Hepatocyte (in vitro differentiated cells): ENCODE measurements around the gene FHL1. TPM values are rescaled to one million over a fixed set of nuclear protein-coding genes. Genes with fewer than 3 reads are reported as not detected.

Experiments
- DNase-seq: peaks from one replicate; pipeline ENCODE4 v3.0.0-alpha.2; 2016; ENCODE audit warnings: low spot score
- H2AFZ ChIP-seq: fragments of 200-600 bp; sonication (generic); 2 replicates; pipeline ENCODE4 v1.6.0; 2016; ENCODE audit warnings: antibody characterized with exemption, mild to moderate bottlenecking
- H3K27ac ChIP-seq: fragments of 200-600 bp; sonication (generic); 2 replicates; pipeline ENCODE4 v1.5.1; 2016; ENCODE audit warnings: mild to moderate bottlenecking
- H3K27me3 ChIP-seq: fragments of 200-600 bp; sonication (generic); 2 replicates; pipeline ENCODE4 v1.6.1; 2016
- H3K36me3 ChIP-seq: fragments of 200-600 bp; sonication (generic); replicated peaks from 2 replicates; pipeline ENCODE4 v1.5.1; 2016; ENCODE audit warnings: low read depth; ENCODE audit not compliant: insufficient read depth
- H3K4me1 ChIP-seq: fragments of 200-600 bp; sonication (generic); 2 replicates; pipeline ENCODE4 v1.5.1; 2016; ENCODE audit warnings: mild to moderate bottlenecking, moderate library complexity; ENCODE audit not compliant: insufficient read depth
- H3K4me2 ChIP-seq: fragments of 200-600 bp; sonication (generic); 2 replicates; pipeline ENCODE4 v1.6.0; 2016
- H3K4me3 ChIP-seq: fragments of 200-600 bp; sonication (generic); 2 replicates; pipeline ENCODE4 v1.5.1; 2016; ENCODE audit warnings: mild to moderate bottlenecking
- H3K79me2 ChIP-seq: fragments of 200-600 bp; sonication (generic); 2 replicates; pipeline ENCODE4 v1.6.0; 2017; ENCODE audit warnings: mild to moderate bottlenecking
- H3K9me2 ChIP-seq: fragments of 200-600 bp; sonication (generic); replicated peaks from 2 replicates; pipeline ENCODE4 v1.6.0; 2017; ENCODE audit warnings: mild to moderate bottlenecking; ENCODE audit not compliant: insufficient read depth
- H3K9me3 ChIP-seq: fragments of 200-600 bp; sonication (generic); 2 replicates; pipeline ENCODE4 v1.5.1; 2016; ENCODE audit warnings: low read depth, mild to moderate bottlenecking
- H4K20me1 ChIP-seq: fragments of 200-600 bp; sonication (generic); 2 replicates; pipeline ENCODE4 v1.6.0; 2016; ENCODE audit warnings: mild to moderate bottlenecking; ENCODE audit not compliant: insufficient read depth, poor library complexity, severe bottlenecking
- CTCF ChIP-seq: fragments of 200-600 bp; sonication (generic); IDR thresholded peaks from 2 replicates; pipeline ENCODE4 v1.5.1; 2016; ENCODE audit warnings: antibody characterized with exemption, mild to moderate bottlenecking; ENCODE audit not compliant: poor library complexity
- EZH2 ChIP-seq: fragments of 200-600 bp; sonication (generic); IDR thresholded peaks from 2 replicates; pipeline ENCODE4 v1.6.1; 2016; ENCODE audit warnings: antibody characterized with exemption, mild to moderate bottlenecking, borderline replicate concordance
- EZH2phosphoT487 ChIP-seq: fragments of 200-600 bp; sonication (generic); IDR thresholded peaks from one replicate; pipeline ENCODE4 v1.6.1; 2018; ENCODE audit warnings: antibody characterized with exemption, mild to moderate bottlenecking, low read depth, moderate library complexity; ENCODE audit not compliant: unreplicated experiment, severe bottlenecking
- WGBS: methylation state at CpG from one replicate; pipeline ENCODE4 v1.1.6; 2016; ENCODE audit warnings: low lambda C conversion rate; ENCODE audit errors: missing lambda C conversion rate; 5-methylcytosine and 5-hydroxymethylcytosine counted together
- polyA plus RNA-seq: library from polyadenylated mRNA; unstranded; fragments of >200 nt; fragmentation: Nextera tagmentation; extraction: Ambion mirVana; gene quantifications from 2 replicates; pipeline ENCODE4 v1.2.1, GENCODE V29; 2016
- total RNA-seq: library from RNA; depleted of rRNA; stranded (reverse); fragments of >200 nt; gene quantifications from 2 replicates; pipeline ENCODE4 v1.2.3, GENCODE V29; 2014

Gene FHL1
- total and polyA plus RNA-seq, 2 experiments from 2014 or later: 31.5 to 40.0 TPM

DNA sequence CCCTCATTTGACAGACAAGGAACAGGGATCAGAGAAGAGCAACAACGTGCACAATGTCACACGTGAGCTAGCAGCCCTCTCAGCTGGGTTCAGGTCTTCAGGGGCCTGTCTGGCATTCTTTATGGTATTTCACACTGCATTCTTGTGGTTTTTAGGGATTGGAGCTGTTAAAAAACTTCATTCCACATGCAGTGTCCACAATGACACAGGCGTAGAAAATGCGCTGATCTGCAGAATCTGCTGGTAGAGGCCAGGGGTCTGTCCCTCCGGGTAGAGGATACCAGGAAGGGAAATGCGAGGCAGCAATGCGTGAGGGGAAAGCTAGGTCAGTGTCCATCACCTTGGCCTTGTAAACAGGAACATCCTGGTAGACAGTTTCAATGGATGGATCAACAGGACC is 67.2 kb downstream of the FHL1 start:
- no peaks in the 10 kb centered on the region for H3K4me1 ChIP-seq
- no peak overlapping the region for H2AFZ ChIP-seq
- 54% methylated on average over 7 of the region's 7 CpGs for WGBS
- TF ChIP-seq EZH2phosphoT487: no peak
- no peak overlapping the region for H3K4me2 ChIP-seq
- H3K79me2 ChIP-seq: no peaks in the 10 kb centered on the region
- H3K9me3 ChIP-seq: no peaks in the 10 kb centered on the region
- peak overlapping the region; percentile 48 for H3K27ac ChIP-seq
- H3K36me3 ChIP-seq: no peaks in the 10 kb centered on the region
- no peaks in the 10 kb centered on the region for H4K20me1 ChIP-seq
- H3K27me3 ChIP-seq: no peaks in the 10 kb centered on the region
- DNase-seq: peak; percentile 19
- H3K9me2 ChIP-seq: no peaks in the 10 kb centered on the region
- no peak overlapping the region for H3K4me3 ChIP-seq

DNA sequence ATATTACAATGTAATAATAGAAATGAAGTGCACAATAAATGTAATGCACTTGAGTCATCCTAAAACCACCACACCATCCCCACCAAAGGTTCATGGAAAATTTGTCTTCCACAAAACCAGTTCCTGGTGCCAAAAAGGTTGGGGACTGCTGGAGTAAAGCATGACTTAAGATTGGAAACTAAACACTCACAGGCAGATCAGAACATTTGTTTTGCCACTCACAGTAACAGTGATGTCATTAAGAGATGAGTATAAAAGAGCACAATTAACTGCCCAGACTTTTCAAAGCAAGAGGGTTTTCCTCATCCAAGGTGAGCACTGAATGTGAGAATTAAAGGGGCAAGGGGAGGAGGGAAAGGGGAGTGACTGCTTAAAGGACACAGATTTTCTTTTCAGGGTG is 68.2 kb downstream of the FHL1 start:
- H4K20me1 ChIP-seq: no peaks in the 10 kb centered on the region
- no peaks in the 10 kb centered on the region for H3K36me3 ChIP-seq
- no peak overlapping the region for H3K4me3 ChIP-seq
- H3K4me2 ChIP-seq: no peak overlapping the region
- TF ChIP-seq EZH2phosphoT487 (no peak), EZH2 (no peak), CTCF (no peak)
- no peaks in the 10 kb centered on the region for H3K27me3 ChIP-seq
- DNase-seq: no peak
- no peak overlapping the region for H3K27ac ChIP-seq
- no peak overlapping the region for H2AFZ ChIP-seq
- no peaks in the 10 kb centered on the region for H3K4me1 ChIP-seq
- no peaks in the 10 kb centered on the region for H3K9me3 ChIP-seq
- H3K79me2 ChIP-seq: no peaks in the 10 kb centered on the region
- no peaks in the 10 kb centered on the region for H3K9me2 ChIP-seq

DNA sequence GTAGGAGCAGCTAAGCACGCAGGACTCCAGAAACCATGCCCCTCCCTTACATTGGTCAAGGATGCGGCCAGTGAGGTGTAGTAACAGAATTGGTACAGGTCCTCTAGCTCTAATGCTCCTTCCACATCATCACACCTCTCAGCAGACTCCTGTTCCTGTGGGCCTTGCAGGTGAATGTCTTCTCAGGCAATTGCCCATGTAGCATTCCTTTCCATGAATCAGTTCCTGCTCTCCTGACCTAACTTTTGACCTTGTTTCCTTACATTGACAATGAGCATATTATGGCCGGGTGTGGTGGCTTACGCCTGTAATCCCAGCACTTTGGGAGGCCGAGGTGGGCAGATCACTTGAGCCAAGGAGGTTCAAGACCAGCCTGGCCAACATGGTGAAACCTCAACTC is 72.6 kb downstream of the FHL1 start:
- DNase-seq: no peak
- Histone ChIP-seq H3K79me2 (no peaks in the 10 kb centered on the region), H3K4me3 (no peak overlapping the region), H3K27ac (no peak overlapping the region), H3K36me3 (no peaks in the 10 kb centered on the region), H2AFZ (no peak overlapping the region), H4K20me1 (no peaks in the 10 kb centered on the region), H3K9me2 (no peaks in the 10 kb centered on the region), H3K4me1 (no peaks in the 10 kb centered on the region), H3K9me3 (no peaks in the 10 kb centered on the region), H3K4me2 (no peak overlapping the region), H3K27me3 (no peaks in the 10 kb centered on the region)
- WGBS: 82% methylated on average over 5 of the region's 5 CpGs
- TF ChIP-seq CTCF (no peak), EZH2phosphoT487 (no peak), EZH2 (no peak)

DNA sequence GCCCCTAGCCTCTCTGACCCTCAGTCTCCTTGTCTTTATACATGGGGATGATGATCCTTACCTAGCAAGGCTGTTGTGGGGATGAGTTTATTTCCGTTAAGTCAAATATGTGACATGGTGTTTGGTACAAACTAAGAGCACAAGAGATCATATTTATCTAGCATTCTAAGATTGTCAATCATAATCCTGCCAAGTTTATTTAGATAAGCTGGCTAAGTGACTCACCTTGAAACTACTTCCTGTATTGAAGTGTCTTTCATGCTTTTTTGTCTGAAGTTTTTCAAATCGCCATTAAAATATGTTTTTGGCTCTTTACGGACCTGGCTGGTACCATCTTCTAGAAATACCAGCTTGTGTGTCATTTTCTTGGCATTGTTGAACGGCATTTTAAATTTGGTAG is 73.2 kb downstream of the FHL1 start:
- H3K9me3 ChIP-seq: no peaks in the 10 kb centered on the region
- H3K4me1 ChIP-seq: no peaks in the 10 kb centered on the region
- whole genome bisulfite sequencing: 75% methylated on average over 4 of the region's 4 CpGs
- H4K20me1 ChIP-seq: no peaks in the 10 kb centered on the region
- DNase-seq: no peak
- no peak overlapping the region for H3K4me3 ChIP-seq
- H3K27ac ChIP-seq: no peak overlapping the region
- no peaks in the 10 kb centered on the region for H3K9me2 ChIP-seq
- TF ChIP-seq CTCF: no peak
- TF ChIP-seq EZH2phosphoT487: no peak
- TF ChIP-seq EZH2: no peak
- H3K27me3 ChIP-seq: no peaks in the 10 kb centered on the region
- no peaks in the 10 kb centered on the region for H3K79me2 ChIP-seq
- H2AFZ ChIP-seq: no peak overlapping the region
- H3K4me2 ChIP-seq: no peak overlapping the region
- no peaks in the 10 kb centered on the region for H3K36me3 ChIP-seq
